ENCODE results near the gene DIP2C. TPM values are rescaled to one million over a fixed set of nuclear protein-coding genes. Genes with fewer than 3 reads are reported as not detected.

Gene DIP2C
- polyA plus RNA-seq, 2 donors: 2.2 to 2.7 TPM

DNA sequence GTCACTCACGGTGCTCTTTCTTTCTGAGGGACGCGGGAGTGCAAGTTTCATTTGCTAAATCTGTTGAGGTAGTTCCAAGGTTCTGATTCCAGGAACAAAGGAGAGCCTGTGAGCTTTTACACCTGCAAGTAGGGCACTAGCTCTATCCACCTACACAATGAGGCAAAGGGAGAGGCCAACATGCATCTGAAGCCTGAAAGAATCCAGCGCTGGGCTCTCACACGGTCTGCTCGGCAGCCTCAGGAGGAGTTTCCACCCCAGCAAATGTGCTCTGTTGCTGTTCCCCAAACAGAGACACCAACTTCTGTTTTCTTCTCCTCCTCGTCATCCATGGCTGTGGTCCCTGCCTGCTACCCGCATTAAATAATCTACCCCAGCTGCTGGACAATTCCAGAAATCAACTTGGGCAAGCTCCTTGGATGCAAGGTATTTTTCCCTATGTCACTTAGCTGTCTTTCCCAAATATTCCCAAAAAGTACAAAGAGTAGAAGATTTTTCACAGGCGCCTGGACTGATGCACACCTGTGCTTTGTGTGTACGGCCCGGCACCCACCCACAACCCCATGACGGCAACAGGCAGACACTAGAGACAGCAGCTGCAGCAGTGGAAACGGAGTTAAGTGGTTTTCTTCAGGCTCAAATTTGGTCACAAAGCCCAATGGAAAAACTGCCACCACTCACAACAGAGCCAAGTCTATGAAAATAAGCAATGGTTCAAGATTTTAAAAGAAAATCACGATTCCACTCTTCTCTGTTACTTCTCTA lies 377.4 kb downstream of the DIP2C start:
- Histone ChIP-seq H3K4me3 (ENCODE audit: low read depth in 1 of 2, low read length in 2 of 2) (no peak overlapping the region), H3K27ac (ENCODE audit: low read depth in 2 of 2, low read length in 1 of 2) (no peak overlapping the region), H3K27me3 (ENCODE audit: control insufficient read depth in 1 of 2, insufficient read depth in 2 of 2, low read length in 2 of 2) (no peaks in the 10 kb centered on the region), H3K36me3 (ENCODE audit: control insufficient read depth in 2 of 2, insufficient read depth in 2 of 2, low read length in 1 of 2) (no peaks in the 10 kb centered on the region), H3K9me3 (ENCODE audit: control insufficient read depth in 2 of 2, insufficient read depth in 1 of 2, low read depth in 1 of 2, low read length in 1 of 2) (no peaks in the 10 kb centered on the region), H3K4me1 (ENCODE audit: control insufficient read depth in 2 of 2, insufficient read depth in 2 of 2, low read length in 1 of 2) (no peaks in the 10 kb centered on the region)
- 83 to 93% methylated on average over 14 of the region's 14 CpGs for WGBS, 2 donors

- H3K36me3 ChIP-seq (ENCODE audit: control insufficient read depth in 2 of 2, insufficient read depth in 2 of 2, low read length in 1 of 2): no peaks in the 10 kb centered on the region
Observed at GRCh38 chr10:310976-311639, 378.4 kb downstream of the DIP2C start.

GRCh38 chr10:310371-310770 lies 379.1 kb downstream of the DIP2C start:
- no peaks in the 10 kb centered on the region for H3K9me3 ChIP-seq (ENCODE audit: control insufficient read depth in 2 of 2, insufficient read depth in 1 of 2, low read depth in 1 of 2, low read length in 1 of 2)
- WGBS, 2 donors: 93 to 95% methylated on average over 5 of the region's 5 CpGs
- H3K27me3 ChIP-seq (ENCODE audit: control insufficient read depth in 1 of 2, insufficient read depth in 2 of 2, low read length in 2 of 2): no peaks in the 10 kb centered on the region
- no peaks in the 10 kb centered on the region for H3K36me3 ChIP-seq (ENCODE audit: control insufficient read depth in 2 of 2, insufficient read depth in 2 of 2, low read length in 1 of 2)
- no peak overlapping the region for H3K27ac ChIP-seq (ENCODE audit: low read depth in 2 of 2, low read length in 1 of 2)
- H3K4me3 ChIP-seq (ENCODE audit: low read depth in 1 of 2, low read length in 2 of 2): no peak overlapping the region
- H3K4me1 ChIP-seq (ENCODE audit: control insufficient read depth in 2 of 2, insufficient read depth in 2 of 2, low read length in 1 of 2): no peaks in the 10 kb centered on the region

More at GRCh38 chr10:310976-311639, 378.4 kb downstream of the DIP2C start:
- Histone ChIP-seq H3K27ac (ENCODE audit: low read depth in 2 of 2, low read length in 1 of 2) (no peak overlapping the region), H3K9me3 (ENCODE audit: control insufficient read depth in 2 of 2, insufficient read depth in 1 of 2, low read depth in 1 of 2, low read length in 1 of 2) (no peaks in the 10 kb centered on the region), H3K4me3 (ENCODE audit: low read depth in 1 of 2, low read length in 2 of 2) (no peak overlapping the region), H3K27me3 (ENCODE audit: control insufficient read depth in 1 of 2, insufficient read depth in 2 of 2, low read length in 2 of 2) (no peaks in the 10 kb centered on the region), H3K4me1 (ENCODE audit: control insufficient read depth in 2 of 2, insufficient read depth in 2 of 2, low read length in 1 of 2) (no peaks in the 10 kb centered on the region)
- 94 to 95% methylated on average over 25 of the region's 25 CpGs for WGBS, 2 donors

DNA sequence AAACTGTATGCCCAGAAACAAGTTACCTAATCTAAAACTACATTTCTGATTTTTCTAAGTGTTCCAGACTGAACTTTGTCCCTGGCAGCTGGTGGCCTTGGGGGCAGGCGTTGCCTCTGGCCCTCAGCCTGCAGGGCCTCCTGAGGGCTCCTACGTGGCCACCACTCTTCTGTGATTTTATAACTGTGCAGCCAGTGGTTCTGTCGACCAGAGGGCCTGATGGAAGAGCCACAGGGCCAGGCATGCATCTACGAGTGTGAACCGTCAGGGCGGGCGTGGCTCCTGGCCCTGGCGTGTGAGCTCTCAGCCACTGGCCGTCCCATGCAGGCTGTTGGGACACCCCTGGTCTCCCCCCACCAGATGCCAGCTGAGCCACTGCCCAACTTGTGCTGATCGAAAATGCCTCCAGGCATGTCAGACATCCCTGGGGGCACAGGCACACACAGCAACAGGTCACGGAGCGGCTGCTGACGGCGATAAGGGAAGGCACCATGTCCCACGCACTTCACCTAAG lies 380.8 kb downstream of the DIP2C start:
- no peak overlapping the region for H3K27ac ChIP-seq (ENCODE audit: low read depth in 2 of 2, low read length in 1 of 2)
- no peaks in the 10 kb centered on the region for H3K4me1 ChIP-seq (ENCODE audit: control insufficient read depth in 2 of 2, insufficient read depth in 2 of 2, low read length in 1 of 2)
- WGBS, 2 donors: 64 to 75% methylated on average over 15 of the region's 15 CpGs
- no peaks in the 10 kb centered on the region for H3K27me3 ChIP-seq (ENCODE audit: control insufficient read depth in 1 of 2, insufficient read depth in 2 of 2, low read length in 2 of 2)
- H3K36me3 ChIP-seq (ENCODE audit: control insufficient read depth in 2 of 2, insufficient read depth in 2 of 2, low read length in 1 of 2): no peaks in the 10 kb centered on the region
- H3K4me3 ChIP-seq (ENCODE audit: low read depth in 1 of 2, low read length in 2 of 2): no peak overlapping the region
- no peaks in the 10 kb centered on the region for H3K9me3 ChIP-seq (ENCODE audit: control insufficient read depth in 2 of 2, insufficient read depth in 1 of 2, low read depth in 1 of 2, low read length in 1 of 2)

DNA sequence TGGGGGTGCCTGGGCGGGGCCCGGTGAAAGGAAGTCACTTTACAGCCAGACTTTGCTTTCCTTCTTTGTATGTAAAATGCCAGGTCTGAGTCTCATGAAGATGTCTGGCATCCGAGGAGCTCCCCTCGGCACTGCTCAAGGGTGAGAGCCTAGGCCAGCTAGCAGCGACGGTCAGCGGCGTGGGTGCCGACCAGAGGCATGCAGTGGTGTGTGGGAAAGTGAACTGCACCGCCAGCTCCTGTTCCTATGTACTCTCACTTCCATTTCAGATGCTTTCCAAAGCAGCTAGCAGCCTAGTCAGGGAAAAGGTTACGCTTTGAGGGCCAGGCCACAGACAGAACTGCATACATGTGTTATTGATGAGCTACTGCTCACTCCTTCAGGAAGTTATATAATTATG lies 381.4 kb downstream of the DIP2C start:
- Histone ChIP-seq H3K4me3 (ENCODE audit: low read depth in 1 of 2, low read length in 2 of 2) (no peak overlapping the region), H3K4me1 (ENCODE audit: control insufficient read depth in 2 of 2, insufficient read depth in 2 of 2, low read length in 1 of 2) (no peaks in the 10 kb centered on the region), H3K27me3 (ENCODE audit: control insufficient read depth in 1 of 2, insufficient read depth in 2 of 2, low read length in 2 of 2) (no peaks in the 10 kb centered on the region), H3K9me3 (ENCODE audit: control insufficient read depth in 2 of 2, insufficient read depth in 1 of 2, low read depth in 1 of 2, low read length in 1 of 2) (no peaks in the 10 kb centered on the region), H3K36me3 (ENCODE audit: control insufficient read depth in 2 of 2, insufficient read depth in 2 of 2, low read length in 1 of 2) (no peaks in the 10 kb centered on the region), H3K27ac (ENCODE audit: low read depth in 2 of 2, low read length in 1 of 2) (no peak overlapping the region)
- 72 to 92% methylated on average over 11 of the region's 11 CpGs for WGBS, 2 donors

DNA sequence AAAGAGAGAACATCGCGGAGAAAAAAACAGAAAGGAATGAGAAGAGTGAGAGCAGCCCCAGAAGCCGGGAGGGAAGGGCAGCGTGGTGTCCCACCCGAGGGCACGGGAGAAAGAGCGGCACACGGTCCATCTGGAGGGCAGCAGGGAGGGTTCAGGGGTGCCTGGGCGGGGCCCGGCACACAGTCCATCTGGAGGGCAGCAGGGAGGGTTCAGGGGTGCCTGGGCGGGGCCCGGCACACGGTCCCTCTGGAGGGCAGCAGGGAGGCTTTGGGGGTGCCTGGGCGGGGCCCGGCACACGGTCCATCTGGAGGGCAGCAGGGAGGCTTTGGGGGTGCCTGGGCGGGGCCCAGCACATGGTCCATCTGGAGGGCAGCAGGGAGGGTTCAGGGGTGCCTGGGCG lies 381.8 kb downstream of the DIP2C start:
- no peaks in the 10 kb centered on the region for H3K9me3 ChIP-seq (ENCODE audit: control insufficient read depth in 2 of 2, insufficient read depth in 1 of 2, low read depth in 1 of 2, low read length in 1 of 2)
- H3K4me1 ChIP-seq (ENCODE audit: control insufficient read depth in 2 of 2, insufficient read depth in 2 of 2, low read length in 1 of 2): no peaks in the 10 kb centered on the region
- no peaks in the 10 kb centered on the region for H3K27me3 ChIP-seq (ENCODE audit: control insufficient read depth in 1 of 2, insufficient read depth in 2 of 2, low read length in 2 of 2)
- H3K27ac ChIP-seq (ENCODE audit: low read depth in 2 of 2, low read length in 1 of 2): no peak overlapping the region
- H3K36me3 ChIP-seq (ENCODE audit: control insufficient read depth in 2 of 2, insufficient read depth in 2 of 2, low read length in 1 of 2): no peaks in the 10 kb centered on the region
- H3K4me3 ChIP-seq (ENCODE audit: low read depth in 1 of 2, low read length in 2 of 2): no peak overlapping the region
- WGBS, 2 donors: 90 to 91% methylated on average over 18 of the region's 18 CpGs

GRCh38 chr10:306675-307185 lies 382.7 kb downstream of the DIP2C start:
- H3K9me3 ChIP-seq (ENCODE audit: control insufficient read depth in 2 of 2, insufficient read depth in 1 of 2, low read depth in 1 of 2, low read length in 1 of 2): no peaks in the 10 kb centered on the region
- H3K27me3 ChIP-seq (ENCODE audit: control insufficient read depth in 1 of 2, insufficient read depth in 2 of 2, low read length in 2 of 2): no peaks in the 10 kb centered on the region
- no peak overlapping the region for H3K4me3 ChIP-seq (ENCODE audit: low read depth in 1 of 2, low read length in 2 of 2)
- no peaks in the 10 kb centered on the region for H3K36me3 ChIP-seq (ENCODE audit: control insufficient read depth in 2 of 2, insufficient read depth in 2 of 2, low read length in 1 of 2)
- H3K4me1 ChIP-seq (ENCODE audit: control insufficient read depth in 2 of 2, insufficient read depth in 2 of 2, low read length in 1 of 2): no peaks in the 10 kb centered on the region
- WGBS, 2 donors: 59 to 77% methylated on average over 8 of the region's 8 CpGs
- H3K27ac ChIP-seq (ENCODE audit: low read depth in 2 of 2, low read length in 1 of 2): no peak overlapping the region

GRCh38 chr10:306007-306674 lies 383.3 kb downstream of the DIP2C start:
- 79 to 89% methylated on average over 6 of the region's 6 CpGs for WGBS, 2 donors
- no peaks in the 10 kb centered on the region for H3K36me3 ChIP-seq (ENCODE audit: control insufficient read depth in 2 of 2, insufficient read depth in 2 of 2, low read length in 1 of 2)

GRCh38 chr10:305034-305433 lies 384.4 kb downstream of the DIP2C start:
- Histone ChIP-seq H3K27me3 (ENCODE audit: control insufficient read depth in 1 of 2, insufficient read depth in 2 of 2, low read length in 2 of 2) (no peaks in the 10 kb centered on the region), H3K36me3 (ENCODE audit: control insufficient read depth in 2 of 2, insufficient read depth in 2 of 2, low read length in 1 of 2) (no peaks in the 10 kb centered on the region), H3K4me1 (ENCODE audit: control insufficient read depth in 2 of 2, insufficient read depth in 2 of 2, low read length in 1 of 2) (no peaks in the 10 kb centered on the region), H3K4me3 (ENCODE audit: low read depth in 1 of 2, low read length in 2 of 2) (no peak overlapping the region), H3K9me3 (ENCODE audit: control insufficient read depth in 2 of 2, insufficient read depth in 1 of 2, low read depth in 1 of 2, low read length in 1 of 2) (no peaks in the 10 kb centered on the region), H3K27ac (ENCODE audit: low read depth in 2 of 2, low read length in 1 of 2) (no peak overlapping the region)
- WGBS, 2 donors: 95 to 97% methylated on average over 4 of the region's 4 CpGs

More at GRCh38 chr10:306007-306674, 383.3 kb downstream of the DIP2C start:
- Histone ChIP-seq H3K4me3 (ENCODE audit: low read depth in 1 of 2, low read length in 2 of 2) (no peak overlapping the region), H3K27me3 (ENCODE audit: control insufficient read depth in 1 of 2, insufficient read depth in 2 of 2, low read length in 2 of 2) (no peaks in the 10 kb centered on the region), H3K27ac (ENCODE audit: low read depth in 2 of 2, low read length in 1 of 2) (no peak overlapping the region), H3K9me3 (ENCODE audit: control insufficient read depth in 2 of 2, insufficient read depth in 1 of 2, low read depth in 1 of 2, low read length in 1 of 2) (no peaks in the 10 kb centered on the region), H3K4me1 (ENCODE audit: control insufficient read depth in 2 of 2, insufficient read depth in 2 of 2, low read length in 1 of 2) (no peaks in the 10 kb centered on the region)

All from esophagus (tissue), 2 donors.